8988T (cell line): Measurements from ENCODE around the gene ISY1.

Experiments used
- DNase-seq: peaks from one replicate; pipeline ENCODE4 v3.0.0; 2011

ISY1 gene

GRCh38 chr3:129085165-129085715 lies 75.6 kb downstream of the ISY1 start:
- DNase-seq = no peak

GRCh38 chr3:129084501-129084900 lies 76.4 kb downstream of the ISY1 start:
- no peak for DNase-seq

GRCh38 chr3:129082026-129082425 lies 78.8 kb downstream of the ISY1 start:
- DNase-seq = no peak

DNA sequence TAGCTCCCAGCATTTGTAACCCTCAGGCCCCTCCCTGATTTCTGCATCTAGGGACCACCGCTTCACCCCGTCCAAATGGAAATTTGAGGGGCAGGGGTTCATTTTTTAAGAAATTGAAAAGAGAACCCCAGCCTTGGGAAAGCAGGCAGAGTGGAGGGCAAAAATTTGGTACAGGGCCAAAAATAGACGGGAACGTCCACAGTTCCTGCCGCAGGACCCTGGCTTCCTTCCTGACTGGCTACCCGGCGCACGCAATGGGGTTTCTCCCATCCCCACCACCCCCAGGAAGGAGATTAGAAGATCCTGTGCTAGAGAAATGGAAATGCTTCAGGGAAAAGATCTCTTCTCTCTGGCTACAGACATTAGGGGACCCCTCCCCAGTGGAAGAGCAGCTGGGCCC lies 79.4 kb downstream of the ISY1 start:
- DNase-seq = no peak

GRCh38 chr3:129078510-129078909 lies 82.4 kb downstream of the ISY1 start:
- DNase-seq = no peak
